A549 (cell line): ENCODE data around the gene ITPRIPL2.

Experiments used
- BHLHE40 ChIP-seq: IDR thresholded peaks from 2 replicates; pipeline ENCODE4 v1.6.1; 2012; ENCODE audit warnings: low read depth, low read length, inconsistent platforms
- CHD2 ChIP-seq: fragments of 150-350 bp; IDR thresholded peaks from 2 replicates; pipeline ENCODE4 v1.6.1; 2014; ENCODE audit warnings: low read length; ENCODE audit not compliant: partially characterized antibody
- EP300 ChIP-seq, 2 experiments: fragments of >200 bp; sonication (Bioruptor Twin); formaldehyde crosslinking; IDR thresholded peaks; 2 replicates in 1 of 2; 3 replicates in 1 of 2; pipeline ENCODE4 v1.6.1; 2016 to 2017
- KDM5A ChIP-seq: fragments of 200-600 bp; sonication (generic); IDR thresholded peaks from 2 replicates; pipeline ENCODE4 v1.6.1; 2016; ENCODE audit warnings: antibody characterized with exemption, mild to moderate bottlenecking
- PHF8 ChIP-seq: fragments of 200-600 bp; sonication (generic); IDR thresholded peaks from 2 replicates; pipeline ENCODE4 v1.6.1; 2016; ENCODE audit warnings: low read depth, mild to moderate bottlenecking, antibody characterized with exemption, moderate library complexity, borderline replicate concordance
- POLR2A ChIP-seq: IDR thresholded peaks from 2 replicates; pipeline ENCODE4 v1.6.1; 2012; ENCODE audit warnings: mild to moderate bottlenecking, low read length
- TF ChIP-seq, protein P1 (sequence below): fragments of 200-600 bp; sonication (generic); IDR thresholded peaks from 2 replicates; pipeline ENCODE4 v1.6.1; 2016; ENCODE audit warnings: antibody characterized with exemption, mild to moderate bottlenecking, moderate library complexity
- TF ChIP-seq, protein P2 (sequence below): fragments of >200 bp; sonication (Bioruptor Twin); formaldehyde crosslinking; IDR thresholded peaks from 3 replicates; pipeline ENCODE4 v1.5.1; 2016
- TF ChIP-seq, protein P3 (sequence below): fragments of 450-650 bp; IDR thresholded peaks from 2 replicates; pipeline ENCODE4 v1.6.1; 2014; ENCODE audit warnings: antibody characterized with exemption

DNA sequence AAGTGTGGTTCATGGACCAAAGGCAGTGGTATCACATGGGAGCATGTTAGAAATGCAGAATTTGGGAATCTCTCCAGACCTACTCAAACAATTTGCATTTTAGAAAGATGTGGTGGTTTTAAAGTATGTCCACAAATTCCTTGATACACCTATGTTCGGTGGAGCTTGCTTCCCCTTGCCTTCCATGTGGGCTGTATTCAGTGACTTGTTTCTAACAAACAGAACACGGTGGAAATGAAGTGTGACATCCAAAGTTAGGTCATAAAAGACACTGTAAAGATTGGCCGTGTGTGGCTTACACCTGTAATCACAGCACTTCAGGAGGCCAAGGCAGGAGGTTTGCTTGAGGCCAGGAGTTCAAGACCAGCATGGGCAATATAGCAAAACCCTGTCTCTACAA, 29.6 kb upstream of the ITPRIPL2 start:
- TF ChIP-seq, protein P1, sequence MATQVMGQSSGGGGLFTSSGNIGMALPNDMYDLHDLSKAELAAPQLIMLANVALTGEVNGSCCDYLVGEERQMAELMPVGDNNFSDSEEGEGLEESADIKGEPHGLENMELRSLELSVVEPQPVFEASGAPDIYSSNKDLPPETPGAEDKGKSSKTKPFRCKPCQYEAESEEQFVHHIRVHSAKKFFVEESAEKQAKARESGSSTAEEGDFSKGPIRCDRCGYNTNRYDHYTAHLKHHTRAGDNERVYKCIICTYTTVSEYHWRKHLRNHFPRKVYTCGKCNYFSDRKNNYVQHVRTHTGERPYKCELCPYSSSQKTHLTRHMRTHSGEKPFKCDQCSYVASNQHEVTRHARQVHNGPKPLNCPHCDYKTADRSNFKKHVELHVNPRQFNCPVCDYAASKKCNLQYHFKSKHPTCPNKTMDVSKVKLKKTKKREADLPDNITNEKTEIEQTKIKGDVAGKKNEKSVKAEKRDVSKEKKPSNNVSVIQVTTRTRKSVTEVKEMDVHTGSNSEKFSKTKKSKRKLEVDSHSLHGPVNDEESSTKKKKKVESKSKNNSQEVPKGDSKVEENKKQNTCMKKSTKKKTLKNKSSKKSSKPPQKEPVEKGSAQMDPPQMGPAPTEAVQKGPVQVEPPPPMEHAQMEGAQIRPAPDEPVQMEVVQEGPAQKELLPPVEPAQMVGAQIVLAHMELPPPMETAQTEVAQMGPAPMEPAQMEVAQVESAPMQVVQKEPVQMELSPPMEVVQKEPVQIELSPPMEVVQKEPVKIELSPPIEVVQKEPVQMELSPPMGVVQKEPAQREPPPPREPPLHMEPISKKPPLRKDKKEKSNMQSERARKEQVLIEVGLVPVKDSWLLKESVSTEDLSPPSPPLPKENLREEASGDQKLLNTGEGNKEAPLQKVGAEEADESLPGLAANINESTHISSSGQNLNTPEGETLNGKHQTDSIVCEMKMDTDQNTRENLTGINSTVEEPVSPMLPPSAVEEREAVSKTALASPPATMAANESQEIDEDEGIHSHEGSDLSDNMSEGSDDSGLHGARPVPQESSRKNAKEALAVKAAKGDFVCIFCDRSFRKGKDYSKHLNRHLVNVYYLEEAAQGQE = no peak
- TF ChIP-seq POLR2A (no peak), CHD2 (no peak), EP300 (IDR thresholded peaks at IDR 0.05) (no peak), KDM5A (no peak), PHF8 (no peak), BHLHE40 (no peak)
- TF ChIP-seq, protein P2, sequence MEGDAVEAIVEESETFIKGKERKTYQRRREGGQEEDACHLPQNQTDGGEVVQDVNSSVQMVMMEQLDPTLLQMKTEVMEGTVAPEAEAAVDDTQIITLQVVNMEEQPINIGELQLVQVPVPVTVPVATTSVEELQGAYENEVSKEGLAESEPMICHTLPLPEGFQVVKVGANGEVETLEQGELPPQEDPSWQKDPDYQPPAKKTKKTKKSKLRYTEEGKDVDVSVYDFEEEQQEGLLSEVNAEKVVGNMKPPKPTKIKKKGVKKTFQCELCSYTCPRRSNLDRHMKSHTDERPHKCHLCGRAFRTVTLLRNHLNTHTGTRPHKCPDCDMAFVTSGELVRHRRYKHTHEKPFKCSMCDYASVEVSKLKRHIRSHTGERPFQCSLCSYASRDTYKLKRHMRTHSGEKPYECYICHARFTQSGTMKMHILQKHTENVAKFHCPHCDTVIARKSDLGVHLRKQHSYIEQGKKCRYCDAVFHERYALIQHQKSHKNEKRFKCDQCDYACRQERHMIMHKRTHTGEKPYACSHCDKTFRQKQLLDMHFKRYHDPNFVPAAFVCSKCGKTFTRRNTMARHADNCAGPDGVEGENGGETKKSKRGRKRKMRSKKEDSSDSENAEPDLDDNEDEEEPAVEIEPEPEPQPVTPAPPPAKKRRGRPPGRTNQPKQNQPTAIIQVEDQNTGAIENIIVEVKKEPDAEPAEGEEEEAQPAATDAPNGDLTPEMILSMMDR = no peak
- TF ChIP-seq, protein P3, sequence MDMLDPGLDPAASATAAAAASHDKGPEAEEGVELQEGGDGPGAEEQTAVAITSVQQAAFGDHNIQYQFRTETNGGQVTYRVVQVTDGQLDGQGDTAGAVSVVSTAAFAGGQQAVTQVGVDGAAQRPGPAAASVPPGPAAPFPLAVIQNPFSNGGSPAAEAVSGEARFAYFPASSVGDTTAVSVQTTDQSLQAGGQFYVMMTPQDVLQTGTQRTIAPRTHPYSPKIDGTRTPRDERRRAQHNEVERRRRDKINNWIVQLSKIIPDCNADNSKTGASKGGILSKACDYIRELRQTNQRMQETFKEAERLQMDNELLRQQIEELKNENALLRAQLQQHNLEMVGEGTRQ = no peak
